K562 (cell line): Measurements from ENCODE around the gene GRIA2. TPM values are rescaled to one million over a fixed set of nuclear protein-coding genes. Genes with fewer than 3 reads are reported as not detected.

Experiments
- ATAC-seq: fragments of 200-7000 bp; cut with Tn5 transposase; 3 replicates; pipeline ENCODE4 v1.9.1; 2020; ENCODE audit warnings: moderate library complexity
- BruUV-seq: library from RNA; stranded (reverse); fragments of 400-500 nt; replicated peaks from 2 replicates; lab custom pipeline; 2021; lab: Mats Ljungman, UMichigan
- CTCF ChIA-PET: fragments of 300-600 bp; formaldehyde crosslinking; extraction: SDS; loops from one replicate; lab custom pipeline; 2021; ENCODE audit warnings: low intra/inter-chr PET ratio; lab: Yijun Ruan, JAX
- POLR2A ChIA-PET: fragments of 300-600, 350-650 bp; sonication (Branson Sonifier 250); formaldehyde crosslinking; extraction: SDS; loops from one replicate; lab custom pipeline; 2021; ENCODE audit warnings: antibody characterized with exemption, inconsistent platforms; lab: Yijun Ruan, JAX
- DNase-seq, 4 experiments: peaks; one replicate each; pipeline versions ENCODE4 v3.0.0 to v3.0.0-alpha.2; 2011 to 2018; ENCODE audit warnings: low spot score in 3 of 4, mixed read lengths in 3 of 4; ENCODE audit errors: extremely low read depth in 1 of 4
- FAIRE-seq: peaks from 2 replicates; lab custom pipeline; 2011; peaks lifted over from hg19 to GRCh38; lab: Jason Lieb, UNC
- H2AFZ ChIP-seq: 2 replicates; pipeline ENCODE4 v1.6.0; 2011; ENCODE audit warnings: low read depth, low read length, control low read depth, inconsistent platforms
- H3K27ac ChIP-seq: fragments of 200-600 bp; 3 replicates; pipeline ENCODE4 v1.8.0; 2011; ENCODE audit warnings: low read depth, mild to moderate bottlenecking, control low read depth, inconsistent platforms, low read length, moderate library complexity, mixed read lengths; ENCODE audit errors: extremely low read depth
- H3K27me3 ChIP-seq, 2 experiments: fragments of 300-600 bp in 1 of 2; 2 replicates in 1 of 2; 3 replicates in 1 of 2; pipeline versions ENCODE4 v1.6.0 to v1.8.0; 2011; ENCODE audit warnings: inconsistent platforms in 2 of 2, low read length in 2 of 2, mild to moderate bottlenecking in 1 of 2, mixed read lengths in 1 of 2, moderate library complexity in 1 of 2; ENCODE audit not compliant: control insufficient read depth in 2 of 2, insufficient read depth in 2 of 2
- H3K36me3 ChIP-seq: fragments of 300-600 bp; 3 replicates; pipeline ENCODE4 v1.8.0; 2011; ENCODE audit warnings: mild to moderate bottlenecking, low read length, inconsistent platforms; ENCODE audit not compliant: control insufficient read depth, insufficient read depth
- H3K4me1 ChIP-seq, 2 experiments: fragments of 200-600 bp in 1 of 2; replicated peaks in 1 of 2; 2 replicates in 1 of 2; 3 replicates in 1 of 2; pipeline versions ENCODE4 v1.5.1 to v1.8.0; 2011; ENCODE audit warnings: inconsistent platforms in 2 of 2, low read length in 2 of 2, mild to moderate bottlenecking in 1 of 2, mixed read lengths in 1 of 2, moderate library complexity in 1 of 2; ENCODE audit not compliant: control insufficient read depth in 2 of 2, insufficient read depth in 2 of 2
- H3K4me2 ChIP-seq: 2 replicates; pipeline ENCODE4 v1.6.1; 2011; ENCODE audit warnings: low read length, control low read depth, inconsistent platforms, mixed read lengths; ENCODE audit not compliant: insufficient read depth
- H3K4me3 ChIP-seq: fragments of 200-600 bp; sonication (generic), shearing (Covaris generic); 2 replicates; pipeline ENCODE4 v1.5.1; 2016; ENCODE audit warnings: control low read depth, inconsistent platforms
- H3K79me2 ChIP-seq: fragments of 200-600 bp; 3 replicates; pipeline ENCODE4 v1.8.0; 2011; ENCODE audit warnings: low read length, inconsistent platforms; ENCODE audit not compliant: control insufficient read depth, insufficient read depth
- H3K9ac ChIP-seq, 2 experiments: 2 replicates each; pipeline versions ENCODE4 v1.6.0 to v1.6.1; 2011; ENCODE audit warnings: low read depth in 2 of 2, low read length in 2 of 2, control low read depth in 1 of 2, inconsistent platforms in 1 of 2, mild to moderate bottlenecking in 1 of 2, mixed read lengths in 1 of 2; ENCODE audit not compliant: insufficient read depth in 1 of 2
- H3K9me1 ChIP-seq: one replicate; pipeline ENCODE4 v1.6.0; 2011; ENCODE audit warnings: inconsistent platforms, mild to moderate bottlenecking, low read length, moderate library complexity; ENCODE audit not compliant: control insufficient read depth, insufficient read depth
- H3K9me3 ChIP-seq: replicated peaks from 2 replicates; pipeline ENCODE4 v1.5.1; 2011; ENCODE audit warnings: low read depth, low read length, inconsistent platforms; ENCODE audit not compliant: control insufficient read depth, insufficient read depth
- H4K20me1 ChIP-seq: replicated peaks from 2 replicates; pipeline ENCODE4 v1.6.1; 2011; ENCODE audit warnings: low read length, inconsistent platforms, mixed read lengths; ENCODE audit not compliant: control insufficient read depth, insufficient read depth
- BCOR ChIP-seq: fragments of 450-650 bp; IDR thresholded peaks from 2 replicates; pipeline ENCODE4 v1.6.1; 2016
- CBX8 ChIP-seq: fragments of 200-600 bp; sonication (generic); IDR thresholded peaks from 2 replicates; pipeline ENCODE4 v1.6.1; 2012; ENCODE audit warnings: borderline replicate concordance, mixed run types, low read depth, mild to moderate bottlenecking, moderate library complexity, mixed read lengths, low read length, control low read depth, inconsistent platforms; ENCODE audit not compliant: poor library complexity, severe bottlenecking; ENCODE audit errors: extremely low read depth
- HDAC1 ChIP-seq, 2 experiments: fragments of 450-650 bp; IDR thresholded peaks; 2 replicates each; pipeline ENCODE4 v1.6.1; 2016 to 2017; ENCODE audit warnings: inconsistent platforms in 1 of 2, mild to moderate bottlenecking in 1 of 2, moderate library complexity in 1 of 2
- PKNOX1 ChIP-seq: fragments of 450-650 bp; IDR thresholded peaks from 2 replicates; pipeline ENCODE4 v1.6.1; 2016
- TAF7 ChIP-seq: fragments of 450-650 bp; IDR thresholded peaks from 2 replicates; pipeline ENCODE4 v1.6.1; 2016; ENCODE audit warnings: missing genetic modification characterization, missing compliant biosample characterization
- TBP ChIP-seq: optimal IDR thresholded peaks from 2 replicates; pipeline ENCODE3; 2011; ENCODE audit warnings: low read depth, low read length, improper control_type of control experiment
- TEAD1 ChIP-seq, 2 experiments: fragments of 450-650 bp in 1 of 2; sonication (generic) in 1 of 2; formaldehyde crosslinking; IDR thresholded peaks; 2 replicates each; pipeline versions ENCODE4 v1.4.0 to v1.8.0; 2020 to 2022; ENCODE audit warnings: mild to moderate bottlenecking in 2 of 2, missing genetic modification reagents in 1 of 2
- ZKSCAN3 ChIP-seq: fragments of 250-450 bp; sonication (Bioruptor Pico); IDR thresholded peaks from 2 replicates; pipeline ENCODE4 v1.4.0; 2020
- ZNF165 ChIP-seq: fragments of 250-450 bp; sonication (Bioruptor Pico); IDR thresholded peaks from 2 replicates; pipeline ENCODE4 v1.4.0; 2020; ENCODE audit warnings: borderline replicate concordance
- ZNF175 ChIP-seq: fragments of 200-800 bp; sonication (Bioruptor generic); IDR thresholded peaks from 2 replicates; pipeline ENCODE4 v1.6.1; 2016; ENCODE audit warnings: low read depth, mild to moderate bottlenecking, missing genetic modification characterization, missing compliant biosample characterization
- ZNF318 ChIP-seq, 2 experiments: fragments of 450-650 bp; IDR thresholded peaks; 2 replicates each; pipeline ENCODE4 v1.6.1; 2016; ENCODE audit warnings: mild to moderate bottlenecking in 2 of 2, borderline replicate concordance in 1 of 2, low read depth in 1 of 2, moderate library complexity in 1 of 2
- ZNF740 ChIP-seq, 3 experiments: fragments of 200-800 bp in 1 of 3; sonication (Bioruptor generic) in 1 of 3; sonication (generic) in 1 of 3; formaldehyde crosslinking in 1 of 3; IDR thresholded peaks; 2 replicates each; pipeline versions ENCODE4 v1.6.1 to v1.8.0; 2016 to 2022; ENCODE audit warnings: mild to moderate bottlenecking in 2 of 3, missing compliant biosample characterization in 2 of 3, missing genetic modification characterization in 2 of 3, missing genetic modification reagents in 1 of 3
- ZNF75A ChIP-seq: fragments of 450-650 bp; formaldehyde crosslinking; IDR thresholded peaks from 2 replicates; pipeline ENCODE4 v1.4.0; 2020; ENCODE audit warnings: mild to moderate bottlenecking
- WGBS: fragments of 100-300 bp; shearing (Covaris generic); methylation state at CpG from one replicate; pipeline ENCODE4 v1.1.6; 2016; ENCODE audit warnings: low coverage, mixed read lengths; ENCODE audit not compliant: insufficient coverage; ENCODE audit errors: missing lambda C conversion rate; 5-methylcytosine and 5-hydroxymethylcytosine counted together
- in situ Hi-C: fragments of 300-500 bp; cut with MboI; formaldehyde crosslinking; loops from 4 replicates; pipeline ENCODE4 v1.15.0; 2018; ENCODE audit warnings: inconsistent platforms, mixed read lengths
- intact Hi-C: fragments of 100-400 bp; cut with micrococcal nuclease; formaldehyde crosslinking; loops from 2 replicates; pipeline ENCODE4 v1.14.2; 2022
- polyA plus RNA-seq, 8 experiments: library from polyadenylated mRNA; depleted of rRNA in 4 of 8; stranded (reverse) in 5 of 8; unstranded in 3 of 8; fragments of >200 nt; fragmentation: Nextera tagmentation in 2 of 8; fragmentation: Illumina TruSeq in 1 of 8; extraction: Ambion mirVana in 2 of 8; extraction: Trizol in 1 of 8; gene quantifications; 2 replicates each; pipeline versions ENCODE4 v1.2.1 to v1.2.3, GENCODE V29; 2011 to 2014; ENCODE audit warnings: inconsistent platforms in 1 of 8, missing spikeins in 1 of 8
- total RNA-seq, 7 experiments: library from RNA; depleted of rRNA in 6 of 7; stranded (reverse); fragments of >200 nt in 6 of 7; fragmentation: Illumina TruSeq in 2 of 7; extraction: Trizol in 2 of 7; gene quantifications; 2 replicates each; pipeline versions ENCODE4 v1.2.1 to v1.2.3, GENCODE V29; 2011 to 2021; ENCODE audit warnings: low replicate concordance in 1 of 7

The GRIA2 gene
- total and polyA plus RNA-seq, 9 of the 15 experiments (the other 6 are each of a cell fraction or from before 2014, with no cell fraction given), result 0.07 TPM; not detected in 8

GRCh38 chr4:157389741-157390140 is 169.2 kb downstream of the GRIA2 start:
- FAIRE-seq, result no peak
- POLR2A ChIA-PET, result no interaction called here
- intact Hi-C loops, result no loop called here
- TF ChIP-seq ZNF740 (CRISPR knock-in tag; IDR thresholded peaks at IDR 0.05) (no peak), ZNF740 (tag; IDR thresholded peaks at IDR 0.05) (no peak), HDAC1 (IDR thresholded peaks at IDR 0.05) (no peak), ZNF75A (CRISPR knock-in tag) (no peak), TAF7 (tag) (no peak), ZNF175 (no peak), ZKSCAN3 (CRISPR knock-in tag) (no peak), ZNF318 (IDR thresholded peaks at IDR 0.05; ENCODE audit: borderline replicate concordance in 1 of 2, low read depth in 1 of 2) (no peak), TBP (no peak), TEAD1 (CRISPR knock-in tag; IDR thresholded peaks at IDR 0.05) (no peak), PKNOX1 (no peak), ZNF165 (CRISPR knock-in tag) (no peak), BCOR (no peak), CBX8 (no peak)

More at GRCh38 chr4:157389741-157390140, 169.2 kb downstream of the GRIA2 start:
- Histone ChIP-seq H3K9me1 (no peaks in the 10 kb centered on the region), H4K20me1 (no peaks in the 10 kb centered on the region), H3K9ac (no peak overlapping the region), H3K36me3 (no peaks in the 10 kb centered on the region), H3K79me2 (no peaks in the 10 kb centered on the region), H3K4me2 (no peak overlapping the region), H3K27ac (no peak overlapping the region), H3K4me3 (no peak overlapping the region), H2AFZ (no peak overlapping the region), H3K4me1 (no peaks in the 10 kb centered on the region), H3K27me3 (no peaks in the 10 kb centered on the region), H3K9me3 (no peaks in the 10 kb centered on the region)
- DNase-seq (no peak), ATAC-seq (no peak)
- CTCF ChIA-PET, result no interaction called here
- in situ Hi-C loops, result no loop called here
- WGBS, result 0% methylated on average over 3 of the region's 3 CpGs
- BruUV-seq, result no TSS peak
